ENCODE data around the gene RAC3. TPM values are rescaled to one million over a fixed set of nuclear protein-coding genes. Genes with fewer than 3 reads are reported as not detected.

Gene RAC3
- total RNA-seq, 2 experiments from 2014 or later: 15.1 to 24.4 TPM

DNA sequence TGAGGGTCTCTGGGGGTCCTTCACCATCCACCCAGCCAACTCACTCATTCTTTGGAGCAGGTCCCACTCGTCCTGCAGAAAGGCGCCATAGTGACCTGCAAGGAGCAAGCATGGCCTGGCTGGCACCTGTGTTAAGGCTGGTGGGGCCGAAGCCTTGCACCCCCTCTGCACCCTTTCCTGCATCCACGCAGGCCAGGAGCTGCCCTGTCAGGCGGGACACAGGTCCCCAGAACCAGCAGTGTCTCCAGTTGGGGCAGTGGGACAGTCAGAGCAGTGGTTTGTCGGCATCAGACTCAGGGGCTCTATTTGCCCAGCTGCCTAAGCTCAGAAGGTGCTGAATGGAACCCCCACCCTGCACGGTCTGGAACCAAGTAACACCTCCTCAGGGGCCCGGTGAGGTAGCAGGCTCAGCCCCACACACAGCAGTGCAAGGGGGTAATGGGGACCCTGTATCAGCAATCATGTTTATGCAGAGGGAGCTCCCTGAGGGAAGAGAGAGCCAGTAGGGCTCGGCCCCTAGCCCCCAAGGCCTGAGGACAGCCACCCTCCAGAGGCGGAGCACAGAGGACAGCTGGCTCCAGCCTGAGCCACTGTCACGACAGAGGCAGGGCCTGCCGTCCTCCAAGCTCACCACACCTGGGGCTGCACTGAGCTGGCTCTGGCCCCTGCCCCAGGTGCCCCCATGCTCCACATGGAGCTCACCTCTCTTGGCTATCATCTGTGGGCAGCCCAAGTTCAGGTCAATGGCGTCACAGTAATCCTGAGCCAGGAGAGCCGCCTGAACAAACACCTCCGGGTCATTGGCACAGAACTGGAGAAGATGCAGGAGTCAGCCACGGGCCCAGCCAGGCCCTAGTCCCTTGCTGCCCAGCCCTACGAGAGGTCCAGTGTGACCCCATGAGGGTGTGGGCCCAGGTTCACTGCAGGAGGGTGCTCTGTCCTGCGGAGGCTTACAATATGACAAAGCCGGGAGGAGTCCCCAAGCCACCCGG, 32.2 kb downstream of the RAC3 start:
- Histone ChIP-seq H3K79me2 (ENCODE audit: insufficient read depth, low read depth, low read length) (peaks cover 18% of the 10 kb centered on the region; the same call in 1 of the 2 replicates), H3K36me3 (ENCODE audit: insufficient read depth, low read length) (peaks cover 54% of the 10 kb centered on the region), H4K20me1 (ENCODE audit: insufficient read depth, low read length) (no peaks in the 10 kb centered on the region; the same call in 1 of the 2 replicates), H3K9me2 (ENCODE audit: insufficient read depth, low read length) (no peaks in the 10 kb centered on the region), H3K4me3 (ENCODE audit: low read depth, low read length, poor library complexity, severe bottlenecking) (peak overlapping the region; percentile 97), H3K4me2 (ENCODE audit: low read length) (peak overlapping the region; percentile 96), H3K9me3 (ENCODE audit: low read length) (no peaks in the 10 kb centered on the region), H3K4me1 (ENCODE audit: insufficient read depth, low read length, poor library complexity, severe bottlenecking) (peaks cover 19% of the 10 kb centered on the region), H2AFZ (ENCODE audit: low read length) (no peak overlapping the region), H3K27ac (ENCODE audit: low read depth, low read length, poor library complexity, severe bottlenecking) (peak overlapping the region; percentile 42)
- CTCF ChIA-PET (ENCODE audit: unreplicated experiment): no interaction called here
- DNase-seq (ENCODE audit: low spot score): no peak
- BruUV-seq (replicated peaks): no TSS peak
- intact Hi-C loops (cut with micrococcal nuclease; ENCODE audit: unreplicated experiment): no loop called here
- TF ChIP-seq, protein P1, sequence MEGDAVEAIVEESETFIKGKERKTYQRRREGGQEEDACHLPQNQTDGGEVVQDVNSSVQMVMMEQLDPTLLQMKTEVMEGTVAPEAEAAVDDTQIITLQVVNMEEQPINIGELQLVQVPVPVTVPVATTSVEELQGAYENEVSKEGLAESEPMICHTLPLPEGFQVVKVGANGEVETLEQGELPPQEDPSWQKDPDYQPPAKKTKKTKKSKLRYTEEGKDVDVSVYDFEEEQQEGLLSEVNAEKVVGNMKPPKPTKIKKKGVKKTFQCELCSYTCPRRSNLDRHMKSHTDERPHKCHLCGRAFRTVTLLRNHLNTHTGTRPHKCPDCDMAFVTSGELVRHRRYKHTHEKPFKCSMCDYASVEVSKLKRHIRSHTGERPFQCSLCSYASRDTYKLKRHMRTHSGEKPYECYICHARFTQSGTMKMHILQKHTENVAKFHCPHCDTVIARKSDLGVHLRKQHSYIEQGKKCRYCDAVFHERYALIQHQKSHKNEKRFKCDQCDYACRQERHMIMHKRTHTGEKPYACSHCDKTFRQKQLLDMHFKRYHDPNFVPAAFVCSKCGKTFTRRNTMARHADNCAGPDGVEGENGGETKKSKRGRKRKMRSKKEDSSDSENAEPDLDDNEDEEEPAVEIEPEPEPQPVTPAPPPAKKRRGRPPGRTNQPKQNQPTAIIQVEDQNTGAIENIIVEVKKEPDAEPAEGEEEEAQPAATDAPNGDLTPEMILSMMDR (conservative IDR thresholded peaks at IDR 0.05; ENCODE audit: low read length): no peak
- no peak for TF ChIP-seq EZH2phosphoT487 (IDR thresholded peaks at IDR 0.05; ENCODE audit: borderline replicate concordance, low read depth, low read length)
- POLR2A ChIA-PET: interaction anchor here (1.0 kb wide), 1 partner anchor 38 kb away, joined by 3 read pairs; no protein-coding TSS in a partner anchor

DNA sequence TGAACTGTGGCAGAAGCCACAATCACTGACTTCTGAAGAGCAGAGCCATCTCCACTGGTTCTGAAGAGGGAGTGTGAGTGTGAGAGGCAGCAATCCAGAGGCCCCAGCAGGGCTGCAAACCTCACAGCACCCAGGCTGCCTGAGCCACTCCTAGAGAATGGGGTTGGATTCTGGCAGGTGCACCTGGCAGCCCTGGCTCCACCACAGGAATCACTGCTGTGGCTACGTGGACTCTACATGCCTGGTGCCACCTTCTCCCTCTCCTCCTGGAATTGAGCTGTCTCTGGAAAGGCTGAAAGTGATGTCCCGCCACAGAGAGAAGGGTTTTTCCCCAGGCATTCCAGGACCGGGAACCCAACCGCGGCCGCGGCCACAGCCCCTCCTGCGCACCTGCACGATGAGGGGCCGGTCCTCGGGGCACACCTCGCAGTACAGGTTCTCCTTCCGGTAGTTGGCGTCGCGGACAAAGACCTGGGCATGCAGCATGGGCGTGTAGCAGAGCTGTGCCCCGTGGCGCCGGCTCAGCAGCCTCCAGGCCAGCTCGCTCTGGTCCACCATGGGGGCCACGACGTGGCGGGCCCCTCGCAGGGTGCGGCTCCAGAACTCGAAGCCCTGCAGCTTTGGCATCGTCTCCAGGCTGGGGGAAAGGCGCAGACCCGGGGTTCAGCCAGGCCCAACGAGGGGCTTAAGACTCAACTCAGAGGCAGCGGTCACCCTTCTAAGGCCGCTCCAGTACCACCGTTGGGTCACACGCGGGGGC, 33.1 kb downstream of the RAC3 start:
- Histone ChIP-seq H3K4me1 (ENCODE audit: insufficient read depth, low read length, poor library complexity, severe bottlenecking) (peaks cover 19% of the 10 kb centered on the region), H2AFZ (ENCODE audit: low read length) (no peak overlapping the region), H3K4me2 (ENCODE audit: low read length) (peak overlapping the region; percentile 96), H3K9me3 (ENCODE audit: low read length) (no peaks in the 10 kb centered on the region), H3K27ac (ENCODE audit: low read depth, low read length, poor library complexity, severe bottlenecking) (peak overlapping the region; percentile 42), H3K4me3 (ENCODE audit: low read depth, low read length, poor library complexity, severe bottlenecking) (peak overlapping the region; percentile 97), H4K20me1 (ENCODE audit: insufficient read depth, low read length) (no peaks in the 10 kb centered on the region; the same call in 1 of the 2 replicates), H3K9me2 (ENCODE audit: insufficient read depth, low read length) (no peaks in the 10 kb centered on the region), H3K36me3 (ENCODE audit: insufficient read depth, low read length) (peaks cover 46% of the 10 kb centered on the region), H3K79me2 (ENCODE audit: insufficient read depth, low read depth, low read length) (peaks cover 18% of the 10 kb centered on the region; the same call in 1 of the 2 replicates)
- ChIA-PET CTCF (ENCODE audit: unreplicated experiment) (interaction anchor here (0.9 kb wide), 1 partner anchor 27 kb away, joined by 3 read pairs; the partner anchor contains the start of gene DCXR), POLR2A (interaction anchor here (1.0 kb wide), 1 partner anchor 38 kb away, joined by 3 read pairs; no protein-coding TSS in a partner anchor)
- intact Hi-C loops (cut with micrococcal nuclease; ENCODE audit: unreplicated experiment): no loop called here
- DNase-seq (ENCODE audit: low spot score): peak; percentile 65
- BruUV-seq (replicated peaks): TSS peak; percentile 78
- TF ChIP-seq, protein P1 (conservative IDR thresholded peaks at IDR 0.05; ENCODE audit: low read length): no peak
- no peak for TF ChIP-seq EZH2phosphoT487 (IDR thresholded peaks at IDR 0.05; ENCODE audit: borderline replicate concordance, low read depth, low read length)

All from OCI-LY7 (cell line).